ENCODE data around the gene MAN1A1.

The MAN1A1 gene

DNA sequence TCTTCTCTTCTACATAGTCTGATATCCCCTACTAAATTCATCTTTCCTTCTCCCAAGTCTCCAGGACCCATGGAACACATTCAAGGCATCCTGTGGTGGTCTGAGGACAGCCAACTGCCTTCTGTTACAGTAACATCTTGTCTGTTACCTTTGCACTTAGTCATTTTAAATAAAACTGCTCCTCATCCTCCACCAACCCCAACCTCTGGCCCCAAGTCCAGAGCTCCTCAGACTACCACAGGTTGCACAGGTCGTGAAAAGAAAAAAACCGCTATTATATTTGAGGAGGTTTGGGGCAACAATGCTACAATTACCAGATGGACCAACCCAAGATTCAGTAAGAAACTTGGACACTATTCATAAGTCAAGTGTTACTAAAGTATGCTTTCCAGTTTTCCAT lies 49.9 kb downstream of the MAN1A1 start:
- no peak overlapping the region for H2BK15ac ChIP-seq (ENCODE audit: low read length)
- H3K9ac ChIP-seq (ENCODE audit: low read depth, low read length, poor library complexity), result no peak overlapping the region
- H3K79me1 ChIP-seq (ENCODE audit: low read depth, low read length), result no peaks in the 10 kb centered on the region
- no peak overlapping the region for H4K8ac ChIP-seq (ENCODE audit: low read depth, low read length)
- H2BK5ac ChIP-seq (ENCODE audit: low read length), result no peak overlapping the region
- H3K14ac ChIP-seq (ENCODE audit: low read length), result no peak overlapping the region
- H2BK120ac ChIP-seq (ENCODE audit: low read depth, low read length), result no peak overlapping the region
- H3K23ac ChIP-seq (ENCODE audit: low read depth, low read length, poor library complexity), result no peak overlapping the region
- no peak overlapping the region for H2BK12ac ChIP-seq (ENCODE audit: low read length)
- no peaks in the 10 kb centered on the region for H3K9me3 ChIP-seq (replicated peaks in 1 of 2; ENCODE audit: control insufficient read depth in 2 of 2, insufficient read depth in 1 of 2, low read depth in 1 of 2, low read length in 2 of 2)
- no peak overlapping the region for H2AK5ac ChIP-seq (ENCODE audit: low read depth, low read length)
- peaks cover 0 to 3% of the 10 kb centered on the region in 2 donors for H3K4me1 ChIP-seq (ENCODE audit: control insufficient read depth in 2 of 2, insufficient read depth in 1 of 2, low read depth in 1 of 2, low read length in 2 of 2)
- H3K4ac ChIP-seq (ENCODE audit: low read length), result no peak overlapping the region
- no peak overlapping the region for H4K91ac ChIP-seq (ENCODE audit: low read depth, low read length, poor library complexity)
- H2AFZ ChIP-seq (ENCODE audit: low read length), result no peak overlapping the region
- WGBS, 2 donors (ENCODE audit: extremely low coverage in 2 of 2, insufficient read length in 2 of 2, insufficient replicate concordance in 1 of 2), result no CpG with 5 or more reads among the region's 2 CpGs
- no peak overlapping the region for H3K4me3 ChIP-seq (ENCODE audit: low read length in 2 of 2)
- peaks cover 0 to 3% of the 10 kb centered on the region in 2 donors for H3K36me3 ChIP-seq (replicated peaks in 1 of 2; ENCODE audit: control insufficient read depth in 2 of 2, insufficient read depth in 2 of 2, low read length in 2 of 2)
- DNase-seq (ENCODE audit: low spot score), result no peak
- H3K18ac ChIP-seq (ENCODE audit: low read length), result no peak overlapping the region
- H3K4me2 ChIP-seq (ENCODE audit: insufficient read depth, low read length, poor library complexity, severe bottlenecking), result no peak overlapping the region
- H3K27ac ChIP-seq (replicated peaks; ENCODE audit: low read length), result no peak overlapping the region
- H3K27me3 ChIP-seq (ENCODE audit: control insufficient read depth in 3 of 3, insufficient read depth in 3 of 3, low read depth in 1 of 3, low read length in 3 of 3), result no peaks in the 10 kb centered on the region

DNA sequence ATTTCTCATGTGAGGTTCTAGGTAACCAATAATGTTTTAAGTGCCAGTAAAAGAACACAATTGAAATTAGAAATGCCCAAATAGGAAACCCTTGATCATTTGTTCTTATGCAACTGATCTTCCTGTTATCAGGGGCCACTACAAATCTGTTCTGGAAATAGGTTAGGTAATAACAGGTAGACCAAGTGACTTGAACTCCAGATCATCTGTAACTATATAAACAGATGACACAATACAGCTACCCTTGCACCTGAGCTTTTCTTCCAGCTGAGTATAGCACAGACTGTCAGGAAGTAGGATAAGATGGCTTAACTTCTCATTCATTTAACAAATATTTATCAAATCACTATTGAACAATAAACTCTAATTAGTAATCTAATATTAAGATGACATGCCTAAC lies 52.5 kb downstream of the MAN1A1 start:
- Histone ChIP-seq H3K9me3 (replicated peaks in 1 of 2; ENCODE audit: control insufficient read depth in 2 of 2, insufficient read depth in 1 of 2, low read depth in 1 of 2, low read length in 2 of 2) (no peaks in the 10 kb centered on the region), H3K27ac (replicated peaks; ENCODE audit: low read length) (no peak overlapping the region), H3K79me1 (ENCODE audit: low read depth, low read length) (no peaks in the 10 kb centered on the region)

DNA sequence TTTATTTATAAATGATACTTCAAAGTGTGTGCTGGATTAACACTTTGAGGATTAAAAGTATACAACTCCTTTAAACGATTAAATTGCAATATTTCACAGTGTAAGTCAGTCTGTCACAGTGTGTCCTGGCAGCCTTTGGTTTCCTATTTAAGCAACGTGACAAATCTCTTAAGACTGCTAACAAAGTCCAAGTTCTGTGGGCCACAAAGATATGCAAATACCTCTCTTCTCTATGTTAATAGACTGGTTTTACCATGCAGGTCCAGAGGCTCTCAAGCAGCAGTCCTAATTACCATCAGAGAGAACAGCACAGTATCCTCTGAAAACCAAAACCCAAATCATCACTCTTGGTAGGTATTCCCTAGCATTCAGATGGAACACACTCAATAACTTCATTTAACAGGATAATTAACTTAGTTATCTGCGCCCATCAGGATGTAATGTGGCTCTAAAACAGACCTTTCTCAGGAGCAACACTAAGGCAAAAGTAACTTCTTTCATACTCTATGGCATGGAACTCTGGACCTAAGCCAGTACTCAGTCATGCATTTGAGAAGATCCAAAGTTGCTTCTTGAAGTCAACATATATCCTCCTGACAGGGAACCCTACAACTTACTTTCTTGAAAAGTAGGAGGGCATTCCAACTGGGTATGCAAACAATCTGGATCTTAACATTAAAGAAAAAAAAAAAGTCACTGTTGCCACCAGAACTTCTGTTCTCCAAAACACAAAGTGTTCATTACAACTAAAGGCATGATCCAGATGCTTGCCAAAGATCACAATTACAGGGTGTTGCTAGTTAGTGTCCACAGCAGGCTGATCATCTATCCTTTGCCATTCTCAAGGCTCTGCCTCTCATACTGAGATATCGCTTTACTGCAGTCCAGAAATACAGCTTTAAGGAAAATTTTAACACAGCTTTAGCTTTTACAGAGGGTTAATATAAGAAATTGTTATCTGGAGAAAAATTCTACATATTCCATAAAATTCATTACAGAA lies 53.2 kb downstream of the MAN1A1 start:
- Histone ChIP-seq H3K27ac (replicated peaks; ENCODE audit: low read length) (no peak overlapping the region), H2BK5ac (ENCODE audit: low read length) (no peak overlapping the region), H2BK15ac (ENCODE audit: low read length) (no peak overlapping the region), H3K14ac (ENCODE audit: low read length) (no peak overlapping the region), H3K23ac (ENCODE audit: low read depth, low read length, poor library complexity) (no peak overlapping the region), H3K9ac (ENCODE audit: low read depth, low read length, poor library complexity) (no peak overlapping the region), H3K27me3 (ENCODE audit: control insufficient read depth in 3 of 3, insufficient read depth in 3 of 3, low read depth in 1 of 3, low read length in 3 of 3) (no peaks in the 10 kb centered on the region), H3K4me3 (ENCODE audit: low read length in 2 of 2) (no peak overlapping the region), H3K18ac (ENCODE audit: low read length) (no peak overlapping the region), H4K91ac (ENCODE audit: low read depth, low read length, poor library complexity) (no peak overlapping the region), H2AFZ (ENCODE audit: low read length) (no peak overlapping the region), H3K4me2 (ENCODE audit: insufficient read depth, low read length, poor library complexity, severe bottlenecking) (no peak overlapping the region), H2BK12ac (ENCODE audit: low read length) (no peak overlapping the region), H3K36me3 (replicated peaks in 1 of 2; ENCODE audit: control insufficient read depth in 2 of 2, insufficient read depth in 2 of 2, low read length in 2 of 2) (peaks cover 0 to under 1% of the 10 kb centered on the region in 2 donors), H3K9me3 (replicated peaks in 1 of 2; ENCODE audit: control insufficient read depth in 2 of 2, insufficient read depth in 1 of 2, low read depth in 1 of 2, low read length in 2 of 2) (no peaks in the 10 kb centered on the region), H2AK5ac (ENCODE audit: low read depth, low read length) (no peak overlapping the region), H3K4ac (ENCODE audit: low read length) (no peak overlapping the region), H4K8ac (ENCODE audit: low read depth, low read length) (no peak overlapping the region), H3K79me1 (ENCODE audit: low read depth, low read length) (no peaks in the 10 kb centered on the region), H3K4me1 (ENCODE audit: control insufficient read depth in 2 of 2, insufficient read depth in 1 of 2, low read depth in 1 of 2, low read length in 2 of 2) (peaks cover 2 to 3% of the 10 kb centered on the region in 2 donors), H2BK120ac (ENCODE audit: low read depth, low read length) (no peak overlapping the region)
- WGBS, 2 donors (ENCODE audit: extremely low coverage in 2 of 2, insufficient read length in 2 of 2, insufficient replicate concordance in 1 of 2), result no CpG with 5 or more reads among the region's 4 CpGs
- DNase-seq (ENCODE audit: low spot score), result no peak

More for the DNA sequence above, 52.5 kb downstream of the MAN1A1 start:
- H2BK5ac ChIP-seq (ENCODE audit: low read length), result no peak overlapping the region
- no peak overlapping the region for H2BK120ac ChIP-seq (ENCODE audit: low read depth, low read length)
- H3K4me3 ChIP-seq (ENCODE audit: low read length in 2 of 2), result no peak overlapping the region
- H3K27me3 ChIP-seq (ENCODE audit: control insufficient read depth in 3 of 3, insufficient read depth in 3 of 3, low read depth in 1 of 3, low read length in 3 of 3), result no peaks in the 10 kb centered on the region
- H3K4me2 ChIP-seq (ENCODE audit: insufficient read depth, low read length, poor library complexity, severe bottlenecking), result no peak overlapping the region
- no peak overlapping the region for H3K18ac ChIP-seq (ENCODE audit: low read length)
- H3K9ac ChIP-seq (ENCODE audit: low read depth, low read length, poor library complexity), result no peak overlapping the region
- H3K4me1 ChIP-seq (ENCODE audit: control insufficient read depth in 2 of 2, insufficient read depth in 1 of 2, low read depth in 1 of 2, low read length in 2 of 2), result peaks cover 2 to 3% of the 10 kb centered on the region in 2 donors
- H2BK15ac ChIP-seq (ENCODE audit: low read length), result no peak overlapping the region
- H2AK5ac ChIP-seq (ENCODE audit: low read depth, low read length), result no peak overlapping the region
- no peak for DNase-seq (ENCODE audit: low spot score)
- H3K36me3 ChIP-seq (replicated peaks in 1 of 2; ENCODE audit: control insufficient read depth in 2 of 2, insufficient read depth in 2 of 2, low read length in 2 of 2), result peaks cover 0 to 3% of the 10 kb centered on the region in 2 donors
- no peak overlapping the region for H3K23ac ChIP-seq (ENCODE audit: low read depth, low read length, poor library complexity)
- no peak overlapping the region for H2BK12ac ChIP-seq (ENCODE audit: low read length)
- H3K14ac ChIP-seq (ENCODE audit: low read length), result no peak overlapping the region
- no peak overlapping the region for H4K91ac ChIP-seq (ENCODE audit: low read depth, low read length, poor library complexity)
- H3K4ac ChIP-seq (ENCODE audit: low read length), result no peak overlapping the region
- H4K8ac ChIP-seq (ENCODE audit: low read depth, low read length), result no peak overlapping the region
- H2AFZ ChIP-seq (ENCODE audit: low read length), result no peak overlapping the region

DNA sequence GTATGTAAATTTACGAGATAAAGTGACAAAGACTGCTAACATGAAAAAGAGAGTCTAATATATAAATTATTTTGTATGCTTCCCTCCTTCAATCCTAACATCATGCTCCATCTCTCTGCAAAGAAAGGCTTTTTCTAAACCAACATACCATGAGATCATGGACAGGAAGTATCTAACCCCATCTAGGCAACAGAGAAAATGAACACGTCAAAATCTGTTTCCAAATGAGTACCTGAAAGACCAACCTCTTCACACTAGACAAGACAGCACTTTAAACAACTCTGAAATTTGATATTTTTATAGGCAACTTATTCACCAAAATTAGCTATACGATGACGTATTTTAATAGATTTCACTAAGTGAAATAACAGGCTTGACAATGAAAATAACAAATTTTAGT lies 54.6 kb downstream of the MAN1A1 start:
- Histone ChIP-seq H3K27ac (replicated peaks; ENCODE audit: low read length) (no peak overlapping the region), H3K4me2 (ENCODE audit: insufficient read depth, low read length, poor library complexity, severe bottlenecking) (no peak overlapping the region), H3K14ac (ENCODE audit: low read length) (no peak overlapping the region), H3K4ac (ENCODE audit: low read length) (no peak overlapping the region), H3K9me3 (replicated peaks in 1 of 2; ENCODE audit: control insufficient read depth in 2 of 2, insufficient read depth in 1 of 2, low read depth in 1 of 2, low read length in 2 of 2) (no peaks in the 10 kb centered on the region), H3K4me1 (ENCODE audit: control insufficient read depth in 2 of 2, insufficient read depth in 1 of 2, low read depth in 1 of 2, low read length in 2 of 2) (peaks cover 2 to 3% of the 10 kb centered on the region in 2 donors), H3K23ac (ENCODE audit: low read depth, low read length, poor library complexity) (no peak overlapping the region), H2BK5ac (ENCODE audit: low read length) (no peak overlapping the region), H3K9ac (ENCODE audit: low read depth, low read length, poor library complexity) (no peak overlapping the region), H2AFZ (ENCODE audit: low read length) (no peak overlapping the region), H3K18ac (ENCODE audit: low read length) (no peak overlapping the region), H3K36me3 (replicated peaks in 1 of 2; ENCODE audit: control insufficient read depth in 2 of 2, insufficient read depth in 2 of 2, low read length in 2 of 2) (no peaks in the 10 kb centered on the region), H3K4me3 (ENCODE audit: low read length in 2 of 2) (no peak overlapping the region), H2BK120ac (ENCODE audit: low read depth, low read length) (no peak overlapping the region), H2BK12ac (ENCODE audit: low read length) (no peak overlapping the region), H4K91ac (ENCODE audit: low read depth, low read length, poor library complexity) (no peak overlapping the region), H4K8ac (ENCODE audit: low read depth, low read length) (no peak overlapping the region), H2AK5ac (ENCODE audit: low read depth, low read length) (no peak overlapping the region), H2BK15ac (ENCODE audit: low read length) (no peak overlapping the region), H3K79me1 (ENCODE audit: low read depth, low read length) (no peaks in the 10 kb centered on the region), H3K27me3 (ENCODE audit: control insufficient read depth in 3 of 3, insufficient read depth in 3 of 3, low read depth in 1 of 3, low read length in 3 of 3) (no peaks in the 10 kb centered on the region)
- WGBS, 2 donors (ENCODE audit: extremely low coverage in 2 of 2, insufficient read length in 2 of 2, insufficient replicate concordance in 1 of 2), result no CpG with 5 or more reads among the region's 4 CpGs
- no peak for DNase-seq (ENCODE audit: low spot score)
